ENCODE data around the gene NPTXR.

GRCh38 chr22:38817196-38817595, 26.6 kb downstream of the NPTXR start:
- TF ChIP-seq CTCF (IDR thresholded peaks at IDR 0.05): no peak
- TF ChIP-seq EP300 (IDR thresholded peaks at IDR 0.05): no peak
- TF ChIP-seq POLR2A (IDR thresholded peaks at IDR 0.05): no peak
